ENCODE data around the gene ONECUT2. TPM values are rescaled to one million over a fixed set of nuclear protein-coding genes. Genes with fewer than 3 reads are reported as not detected.

Gene ONECUT2
- total RNA-seq, 2 donors from 2014 or later, result 0.03 TPM

- intact Hi-C loops (cut with DNase I), result loop anchor here in 1 of 2 donors (5.0 kb wide), 1 partner anchor 557 kb away; no protein-coding TSS in a partner anchor
- no peak for ATAC-seq
- DNase-seq, result no peak
Measured at GRCh38 chr18:57429167-57430078, 5.8 kb upstream of the ONECUT2 start.

DNA sequence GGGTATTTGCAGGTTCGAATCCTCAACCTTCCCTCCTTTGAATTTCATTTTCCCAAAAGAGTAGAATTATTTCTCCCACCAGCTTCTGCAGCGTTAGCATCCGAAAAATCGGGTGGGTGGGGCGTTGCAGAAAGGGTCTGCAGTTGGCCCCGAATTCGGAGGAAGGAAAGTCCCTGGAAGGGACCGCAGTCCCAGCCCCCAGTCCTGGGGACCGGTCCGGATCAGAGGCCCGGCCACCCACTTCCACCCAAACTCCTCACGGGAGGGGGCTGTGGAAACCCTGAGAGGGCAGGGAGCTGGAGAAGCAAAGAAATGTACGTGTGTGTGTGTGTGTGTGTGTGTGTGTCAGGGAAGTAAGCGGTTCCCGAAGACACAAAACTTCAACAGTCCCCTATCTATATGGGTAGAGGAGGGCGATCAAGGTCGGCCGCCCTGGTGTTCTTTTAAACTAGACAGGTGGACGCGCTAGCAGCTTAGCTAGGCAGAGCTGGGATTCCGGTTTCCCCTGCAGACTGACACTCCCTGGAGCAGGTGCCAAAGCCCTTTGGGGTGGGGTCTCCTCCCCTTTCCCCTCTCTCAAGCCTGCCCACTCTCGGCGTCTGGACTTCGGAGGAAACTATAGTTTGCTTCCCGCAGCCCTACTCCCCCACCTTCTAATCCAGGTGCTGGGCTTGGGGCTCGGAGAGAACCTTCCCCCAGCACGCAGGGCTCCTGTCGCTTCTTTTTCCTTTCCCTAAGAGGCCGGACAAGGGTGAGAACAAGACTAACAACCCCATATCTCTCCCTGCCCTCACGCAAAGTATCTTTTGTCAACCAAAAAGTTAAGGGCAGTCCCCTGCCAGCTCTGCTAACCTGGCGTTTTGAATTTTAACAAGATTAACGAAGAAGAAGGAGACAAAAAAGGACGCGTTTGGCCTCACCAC, 4.8 kb upstream of the ONECUT2 start:
- DNase-seq, result no peak
- ATAC-seq, result no peak
- intact Hi-C loops (cut with DNase I), result no loop called here

- DNase-seq, result no peak
- intact Hi-C loops (cut with DNase I), result no loop called here
Measured at GRCh38 chr18:57431002-57431382, 4.2 kb upstream of the ONECUT2 start.

GRCh38 chr18:57431467-57432080, 3.6 kb upstream of the ONECUT2 start:
- DNase-seq (no peak), ATAC-seq (no peak)
- intact Hi-C loops (cut with DNase I), result no loop called here

More at GRCh38 chr18:57431002-57431382, 4.2 kb upstream of the ONECUT2 start:
- ATAC-seq, result no peak

GRCh38 chr18:57432140-57432539, 3.0 kb upstream of the ONECUT2 start:
- intact Hi-C loops (cut with DNase I), result no loop called here
- ATAC-seq (no peak), DNase-seq (no peak)

- DNase-seq, result no peak
- ATAC-seq, result no peak
- intact Hi-C loops (cut with DNase I), result no loop called here
Measured at GRCh38 chr18:57432751-57433400, 2.3 kb upstream of the ONECUT2 start.

- intact Hi-C loops (cut with DNase I), result no loop called here
- ATAC-seq, result no peak
- no peak for DNase-seq
Measured at GRCh38 chr18:57433482-57433881, 1.7 kb upstream of the ONECUT2 start.

- DNase-seq (no peak), ATAC-seq (no peak)
- intact Hi-C loops (cut with DNase I), result no loop called here
Measured at GRCh38 chr18:57433934-57434535, 1.1 kb upstream of the ONECUT2 start.

- intact Hi-C loops (cut with DNase I), result no loop called here
- no peak for ATAC-seq
- DNase-seq, result no peak
Measured at GRCh38 chr18:57435846-57436190, 644 bp downstream of the ONECUT2 start.

DNA sequence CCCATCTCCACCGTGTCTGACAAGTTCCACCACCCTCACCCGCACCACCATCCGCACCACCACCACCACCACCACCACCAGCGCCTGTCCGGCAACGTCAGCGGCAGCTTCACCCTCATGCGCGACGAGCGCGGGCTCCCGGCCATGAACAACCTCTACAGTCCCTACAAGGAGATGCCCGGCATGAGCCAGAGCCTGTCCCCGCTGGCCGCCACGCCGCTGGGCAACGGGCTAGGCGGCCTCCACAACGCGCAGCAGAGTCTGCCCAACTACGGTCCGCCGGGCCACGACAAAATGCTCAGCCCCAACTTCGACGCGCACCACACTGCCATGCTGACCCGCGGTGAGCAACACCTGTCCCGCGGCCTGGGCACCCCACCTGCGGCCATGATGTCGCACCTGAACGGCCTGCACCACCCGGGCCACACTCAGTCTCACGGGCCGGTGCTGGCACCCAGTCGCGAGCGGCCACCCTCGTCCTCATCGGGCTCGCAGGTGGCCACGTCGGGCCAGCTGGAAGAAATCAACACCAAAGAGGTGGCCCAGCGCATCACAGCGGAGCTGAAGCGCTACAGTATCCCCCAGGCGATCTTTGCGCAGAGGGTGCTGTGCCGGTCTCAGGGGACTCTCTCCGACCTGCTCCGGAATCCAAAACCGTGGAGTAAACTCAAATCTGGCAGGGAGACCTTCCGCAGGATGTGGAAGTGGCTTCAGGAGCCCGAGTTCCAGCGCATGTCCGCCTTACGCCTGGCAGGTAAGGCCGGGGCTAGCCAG, 1.2 kb downstream of the ONECUT2 start:
- intact Hi-C loops (cut with DNase I), result no loop called here
- DNase-seq (no peak), ATAC-seq (no peak)

- intact Hi-C loops (cut with DNase I), result no loop called here
- ATAC-seq (no peak), DNase-seq (no peak)
Measured at GRCh38 chr18:57436965-57437333, 1.8 kb downstream of the ONECUT2 start.

- DNase-seq (no peak), ATAC-seq (no peak)
- intact Hi-C loops (cut with DNase I), result no loop called here
Measured at GRCh38 chr18:57437402-57437765, 2.2 kb downstream of the ONECUT2 start.

DNA sequence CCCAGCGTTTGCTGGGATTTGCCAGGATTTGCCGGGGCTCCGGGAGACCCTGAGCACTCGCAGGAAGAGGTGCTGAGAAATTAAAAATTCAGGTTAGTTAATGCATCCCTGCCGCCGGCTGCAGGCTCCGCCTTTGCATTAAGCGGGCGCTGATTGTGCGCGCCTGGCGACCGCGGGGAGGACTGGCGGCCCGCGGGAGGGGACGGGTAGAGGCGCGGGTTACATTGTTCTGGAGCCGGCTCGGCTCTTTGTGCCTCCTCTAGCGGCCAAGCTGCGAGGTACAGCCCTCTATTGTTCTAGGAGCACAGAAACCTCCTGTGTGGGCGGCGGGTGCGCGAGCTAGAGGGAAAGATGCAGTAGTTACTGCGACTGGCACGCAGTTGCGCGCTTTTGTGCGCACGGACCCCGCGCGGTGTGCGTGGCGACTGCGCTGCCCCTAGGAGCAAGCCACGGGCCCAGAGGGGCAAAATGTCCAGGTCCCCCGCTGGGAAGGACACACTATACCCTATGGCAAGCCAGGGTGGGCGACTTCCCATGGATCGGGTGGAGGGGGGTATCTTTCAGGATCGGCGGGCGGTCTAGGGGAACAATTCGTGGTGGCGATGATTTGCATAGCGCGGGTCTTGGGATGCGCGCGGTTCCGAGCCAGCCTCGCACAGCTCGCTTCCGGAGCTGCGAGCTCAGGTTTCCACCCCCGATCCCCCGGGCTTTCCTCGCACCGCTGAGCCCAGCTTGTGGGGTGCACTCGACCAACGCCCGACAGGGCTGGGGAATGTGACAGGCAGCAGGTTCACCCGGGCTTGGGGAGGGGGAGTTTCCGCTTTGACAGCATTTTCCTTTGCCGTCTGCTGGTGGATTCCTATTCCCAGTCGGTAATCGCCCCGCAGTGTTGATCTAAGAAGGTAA, 2.8 kb downstream of the ONECUT2 start:
- DNase-seq (peak; percentile 60), ATAC-seq (no peak)
- intact Hi-C loops (cut with DNase I), result no loop called here

DNA sequence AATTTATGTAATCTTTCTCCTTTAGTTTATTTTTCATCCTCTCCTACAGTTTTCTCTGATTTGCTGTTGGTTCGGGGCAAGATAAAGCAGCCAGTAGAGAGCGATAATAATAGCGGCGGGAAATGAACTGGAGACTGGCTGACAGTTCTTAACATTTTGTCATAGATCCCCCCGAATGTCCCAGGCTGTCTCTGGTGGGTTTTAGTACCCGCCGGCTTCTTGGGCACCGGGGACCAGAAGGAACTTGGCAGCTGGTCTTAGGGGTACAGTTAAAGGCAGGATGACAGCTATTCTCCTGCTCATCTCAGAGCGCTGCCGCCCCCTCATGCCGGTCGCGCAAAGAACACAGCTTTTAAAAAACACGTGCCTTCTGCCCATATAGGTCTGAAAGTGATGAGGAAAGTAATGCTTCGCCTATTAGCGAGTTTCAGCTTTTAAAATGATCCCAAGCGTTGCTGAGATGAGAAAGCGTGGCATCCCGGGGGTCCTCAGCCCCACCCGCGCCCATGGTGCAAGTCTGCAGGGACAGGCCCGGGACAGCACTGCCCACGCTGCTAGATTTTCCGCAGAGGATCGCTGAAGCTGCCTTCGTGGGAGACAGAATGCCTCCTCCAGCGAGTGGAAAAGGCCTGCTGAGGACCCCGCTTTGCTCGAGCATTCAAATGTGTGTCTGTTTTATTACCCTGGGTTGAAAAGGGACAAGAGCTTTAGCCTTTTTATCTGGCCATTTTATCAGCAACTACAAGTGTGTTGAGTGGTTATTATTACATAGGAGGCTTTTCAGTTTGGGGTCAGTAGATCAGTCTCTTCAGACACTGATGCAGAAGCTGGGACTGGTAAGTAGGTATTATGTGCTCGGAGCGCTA, 3.8 kb downstream of the ONECUT2 start:
- DNase-seq (no peak), ATAC-seq (no peak)
- intact Hi-C loops (cut with DNase I), result no loop called here

GRCh38 chr18:57439609-57439968, 4.4 kb downstream of the ONECUT2 start:
- ATAC-seq, result no peak
- DNase-seq, result no peak
- intact Hi-C loops (cut with DNase I), result no loop called here

DNA sequence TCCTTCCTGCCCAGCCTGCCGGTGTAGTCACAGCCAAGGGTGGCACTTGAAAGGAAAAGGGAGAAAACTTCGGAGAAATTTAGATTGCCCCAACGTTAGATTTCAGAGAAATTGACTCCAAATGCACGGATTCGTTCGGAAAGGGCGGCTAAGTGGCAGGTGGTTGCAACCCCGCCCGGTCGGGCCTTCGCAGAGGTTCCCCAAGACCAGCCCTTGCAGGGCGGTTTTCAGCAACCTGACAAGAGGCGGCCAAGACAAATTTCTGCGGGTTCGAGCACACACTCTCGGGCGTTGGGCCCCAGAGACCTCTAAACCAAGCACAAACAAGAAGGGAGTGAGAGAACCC, 4.8 kb downstream of the ONECUT2 start:
- intact Hi-C loops (cut with DNase I), result loop anchor here in 1 of 2 donors (10.0 kb wide), 1 partner anchor 695 kb away; no protein-coding TSS in a partner anchor
- ATAC-seq (no peak), DNase-seq (no peak)

Measured in left cardiac atrium (tissue), 4 donors.